HepG2 (cell line): Measurements from ENCODE around the gene GPBAR1. TPM values are rescaled to one million over a fixed set of nuclear protein-coding genes. Genes with fewer than 3 reads are reported as not detected.

ENCODE experiments used
- ARID2 ChIP-seq: sonication (generic); formaldehyde crosslinking; IDR thresholded peaks from 2 replicates; pipeline ENCODE4 v1.8.1; 2022; ENCODE audit warnings: mild to moderate bottlenecking, missing genetic modification reagents, borderline replicate concordance
- ARNT2 ChIP-seq: sonication (generic); formaldehyde crosslinking; IDR thresholded peaks from 2 replicates; pipeline ENCODE4 v1.8.0; 2022; ENCODE audit warnings: mild to moderate bottlenecking, low read depth, missing genetic modification reagents, moderate library complexity
- HIVEP1 ChIP-seq: sonication (generic); formaldehyde crosslinking; IDR thresholded peaks from 2 replicates; pipeline ENCODE4 v1.4.0; 2020; ENCODE audit warnings: mild to moderate bottlenecking, missing genetic modification reagents
- IKZF4 ChIP-seq: sonication (generic); formaldehyde crosslinking; IDR thresholded peaks from 2 replicates; pipeline ENCODE4 v1.5.1; 2020; ENCODE audit warnings: borderline replicate concordance, mild to moderate bottlenecking, low read depth, missing genetic modification reagents; ENCODE audit errors: not compliant biosample characterization
- ISX ChIP-seq: sonication (generic); formaldehyde crosslinking; conservative IDR thresholded peaks from 2 replicates; pipeline ENCODE4 v1.5.0; 2020; ENCODE audit warnings: missing genetic modification reagents
- JUNB ChIP-seq: sonication (generic); formaldehyde crosslinking; IDR thresholded peaks from 2 replicates; pipeline ENCODE4 v1.8.0; 2022; ENCODE audit warnings: missing genetic modification reagents, mild to moderate bottlenecking, borderline replicate concordance
- MTF2 ChIP-seq: sonication (generic); formaldehyde crosslinking; IDR thresholded peaks from 2 replicates; pipeline ENCODE4 v1.5.0; 2020; ENCODE audit warnings: missing genetic modification reagents, borderline replicate concordance
- MXD4 ChIP-seq: IDR thresholded peaks from 2 replicates; pipeline ENCODE4 v1.6.1; 2016; ENCODE audit warnings: mild to moderate bottlenecking, missing biosample characterization, missing genetic modification reagents
- NONO ChIP-seq, 2 experiments: fragments of 450-650 bp in 1 of 2; sonication (generic) in 1 of 2; formaldehyde crosslinking in 1 of 2; IDR thresholded peaks in 1 of 2; conservative IDR thresholded peaks in 1 of 2; 2 replicates each; pipeline versions ENCODE4 v1.6.1 to v1.8.0; 2017 to 2022; ENCODE audit warnings: mild to moderate bottlenecking in 1 of 2, missing genetic modification reagents in 1 of 2, moderate library complexity in 1 of 2
- SATB2 ChIP-seq: sonication (generic); formaldehyde crosslinking; IDR thresholded peaks from 2 replicates; pipeline ENCODE4 v1.5.0; 2020; ENCODE audit warnings: missing genetic modification reagents
- SKI ChIP-seq: fragments of 450-650 bp; IDR thresholded peaks from one replicate; pipeline ENCODE4 v1.6.1; 2018; ENCODE audit warnings: mild to moderate bottlenecking; ENCODE audit not compliant: partially characterized antibody
- SP5 ChIP-seq: IDR thresholded peaks from 2 replicates; pipeline ENCODE4 v1.6.1; 2016; ENCODE audit warnings: low read depth, borderline replicate concordance
- TBX3 ChIP-seq: fragments of 450-650 bp; IDR thresholded peaks from 2 replicates; pipeline ENCODE4 v1.6.1; 2017; ENCODE audit warnings: antibody characterized with exemption, mild to moderate bottlenecking, inconsistent platforms, borderline replicate concordance
- TCF12 ChIP-seq, 2 experiments: fragments of 450-650 bp in 1 of 2; sonication (generic) in 1 of 2; formaldehyde crosslinking in 1 of 2; IDR thresholded peaks; 2 replicates each; pipeline versions ENCODE4 v1.6.1 to v1.8.0; 2017 to 2022; ENCODE audit warnings: antibody characterized with exemption in 1 of 2, mild to moderate bottlenecking in 1 of 2, missing genetic modification reagents in 1 of 2, moderate library complexity in 1 of 2
- ZNF570 ChIP-seq: sonication (generic); formaldehyde crosslinking; IDR thresholded peaks from 2 replicates; pipeline ENCODE4 v1.4.0; 2020; ENCODE audit warnings: mild to moderate bottlenecking, missing genetic modification reagents, borderline replicate concordance
- ZNF841 ChIP-seq: sonication (generic); formaldehyde crosslinking; IDR thresholded peaks from 2 replicates; pipeline ENCODE4 v1.8.1; 2023; ENCODE audit warnings: missing genetic modification reagents, borderline replicate concordance
- ZNF850 ChIP-seq: sonication (generic); formaldehyde crosslinking; conservative IDR thresholded peaks from 2 replicates; pipeline ENCODE4 v1.9.0; 2021; ENCODE audit warnings: mild to moderate bottlenecking, missing genetic modification reagents
- polyA plus RNA-seq, 8 experiments: library from polyadenylated mRNA; depleted of rRNA in 3 of 8; stranded (reverse) in 7 of 8; unstranded in 1 of 8; fragments of >200 nt; fragmentation: Illumina TruSeq in 4 of 8; extraction: Trizol in 4 of 8; gene quantifications; 2 replicates each; pipeline versions ENCODE4 v1.2.1 to v1.2.3, GENCODE V29; 2011 to 2016; ENCODE audit warnings: low read depth in 4 of 8, missing spikeins in 1 of 8, mixed read lengths in 1 of 8; ENCODE audit not compliant: insufficient read depth in 1 of 8
- total RNA-seq, 5 experiments: library from RNA; depleted of rRNA; stranded (reverse); fragments of >200 nt; fragmentation: Illumina TruSeq; extraction: Trizol; gene quantifications; 2 replicates each; pipeline ENCODE4 v1.2.3, GENCODE V29; 2016; ENCODE audit warnings: low read depth in 1 of 5
- TF ChIP-seq, protein P1 (sequence below): sonication (generic); formaldehyde crosslinking; IDR thresholded peaks from 2 replicates; pipeline ENCODE4 v1.9.0; 2021; ENCODE audit warnings: mild to moderate bottlenecking, missing genetic modification reagents
- TF ChIP-seq, protein P2 (sequence below): sonication (generic); formaldehyde crosslinking; IDR thresholded peaks from 2 replicates; pipeline ENCODE4 v1.5.1; 2020; ENCODE audit warnings: missing genetic modification reagents, mild to moderate bottlenecking, borderline replicate concordance
- TF ChIP-seq, protein P3 (sequence below): sonication (generic); formaldehyde crosslinking; IDR thresholded peaks from 2 replicates; pipeline ENCODE4 v1.4.0; 2020; ENCODE audit warnings: mild to moderate bottlenecking, low read depth, missing genetic modification reagents
- TF ChIP-seq, protein P4 (sequence below): IDR thresholded peaks from 2 replicates; pipeline ENCODE4 v1.6.1; 2012; ENCODE audit warnings: inconsistent platforms

Gene GPBAR1
- total and polyA plus RNA-seq, 2 of the 13 experiments (the other 11 are each of a cell fraction or from before 2014, with no cell fraction given), result 0.05 to 0.09 TPM

DNA sequence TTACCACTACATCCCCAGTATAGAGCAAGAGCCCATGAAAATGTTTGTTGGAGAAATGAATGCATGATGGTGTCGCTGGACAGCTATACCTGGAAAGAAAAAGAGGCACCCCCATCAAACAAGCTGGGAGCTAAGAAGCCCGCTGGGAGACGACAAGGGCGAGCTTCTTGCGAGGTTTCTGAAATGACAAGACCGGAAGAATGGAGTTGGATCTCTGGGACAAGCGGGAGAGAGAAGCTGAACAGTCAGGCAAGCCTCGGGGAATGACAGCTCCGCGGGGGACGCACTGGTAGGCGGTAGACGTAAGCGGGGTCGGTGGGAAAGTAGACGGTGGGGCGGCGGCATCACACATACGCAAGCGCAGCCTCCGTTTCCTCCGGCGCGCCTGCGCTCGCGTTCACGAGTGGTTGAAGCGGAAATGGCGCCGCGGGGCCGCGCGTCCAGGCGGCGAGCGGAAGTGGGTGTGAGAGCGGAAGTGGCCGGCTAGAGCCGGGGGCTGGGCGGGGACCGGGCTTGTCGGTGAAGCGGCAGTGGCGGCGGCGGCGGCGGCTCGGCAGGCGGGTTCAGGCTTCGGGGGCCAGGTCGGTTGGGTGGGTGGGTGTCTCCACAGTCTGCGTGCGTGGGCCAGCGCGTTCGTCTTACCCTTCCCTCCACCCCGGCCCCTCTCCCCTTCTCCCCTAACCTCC, 44.0 kb upstream of the GPBAR1 start, which contains the start of gene ARPC2 (continued):
- TF ChIP-seq ZNF570 (CRISPR knock-in tag) (no peak), JUNB (CRISPR knock-in tag) (no peak; the same call in 1 of the 2 replicates), SATB2 (CRISPR knock-in tag) (no peak), HIVEP1 (no peak; the same call in 1 of the 2 replicates), NONO (IDR thresholded peaks at IDR 0.05) (no peak), NONO (CRISPR knock-in tag; conservative IDR thresholded peaks at IDR 0.05) (peak; percentile 44), SKI (peak; percentile 89), TCF12 (IDR thresholded peaks at IDR 0.05) (no peak), TCF12 (CRISPR knock-in tag; IDR thresholded peaks at IDR 0.05) (peak; percentile 50), ISX (CRISPR knock-in tag) (0 out of 2 replicates have a peak, but pooled peaks have one; percentile 64), TBX3 (peak; percentile 55; the same call in 1 of the 2 replicates), IKZF4 (CRISPR knock-in tag) (no peak), ARNT2 (CRISPR knock-in tag) (no peak), ZNF850 (CRISPR knock-in tag) (no peak), MXD4 (CRISPR knock-in tag) (peak; percentile 79), SP5 (peak; percentile 41; the same call in 1 of the 2 replicates), ARID2 (CRISPR knock-in tag) (no peak), MTF2 (CRISPR knock-in tag) (peak; percentile 38; the same call in 1 of the 2 replicates), ZNF841 (no peak)
- TF ChIP-seq, protein P1, sequence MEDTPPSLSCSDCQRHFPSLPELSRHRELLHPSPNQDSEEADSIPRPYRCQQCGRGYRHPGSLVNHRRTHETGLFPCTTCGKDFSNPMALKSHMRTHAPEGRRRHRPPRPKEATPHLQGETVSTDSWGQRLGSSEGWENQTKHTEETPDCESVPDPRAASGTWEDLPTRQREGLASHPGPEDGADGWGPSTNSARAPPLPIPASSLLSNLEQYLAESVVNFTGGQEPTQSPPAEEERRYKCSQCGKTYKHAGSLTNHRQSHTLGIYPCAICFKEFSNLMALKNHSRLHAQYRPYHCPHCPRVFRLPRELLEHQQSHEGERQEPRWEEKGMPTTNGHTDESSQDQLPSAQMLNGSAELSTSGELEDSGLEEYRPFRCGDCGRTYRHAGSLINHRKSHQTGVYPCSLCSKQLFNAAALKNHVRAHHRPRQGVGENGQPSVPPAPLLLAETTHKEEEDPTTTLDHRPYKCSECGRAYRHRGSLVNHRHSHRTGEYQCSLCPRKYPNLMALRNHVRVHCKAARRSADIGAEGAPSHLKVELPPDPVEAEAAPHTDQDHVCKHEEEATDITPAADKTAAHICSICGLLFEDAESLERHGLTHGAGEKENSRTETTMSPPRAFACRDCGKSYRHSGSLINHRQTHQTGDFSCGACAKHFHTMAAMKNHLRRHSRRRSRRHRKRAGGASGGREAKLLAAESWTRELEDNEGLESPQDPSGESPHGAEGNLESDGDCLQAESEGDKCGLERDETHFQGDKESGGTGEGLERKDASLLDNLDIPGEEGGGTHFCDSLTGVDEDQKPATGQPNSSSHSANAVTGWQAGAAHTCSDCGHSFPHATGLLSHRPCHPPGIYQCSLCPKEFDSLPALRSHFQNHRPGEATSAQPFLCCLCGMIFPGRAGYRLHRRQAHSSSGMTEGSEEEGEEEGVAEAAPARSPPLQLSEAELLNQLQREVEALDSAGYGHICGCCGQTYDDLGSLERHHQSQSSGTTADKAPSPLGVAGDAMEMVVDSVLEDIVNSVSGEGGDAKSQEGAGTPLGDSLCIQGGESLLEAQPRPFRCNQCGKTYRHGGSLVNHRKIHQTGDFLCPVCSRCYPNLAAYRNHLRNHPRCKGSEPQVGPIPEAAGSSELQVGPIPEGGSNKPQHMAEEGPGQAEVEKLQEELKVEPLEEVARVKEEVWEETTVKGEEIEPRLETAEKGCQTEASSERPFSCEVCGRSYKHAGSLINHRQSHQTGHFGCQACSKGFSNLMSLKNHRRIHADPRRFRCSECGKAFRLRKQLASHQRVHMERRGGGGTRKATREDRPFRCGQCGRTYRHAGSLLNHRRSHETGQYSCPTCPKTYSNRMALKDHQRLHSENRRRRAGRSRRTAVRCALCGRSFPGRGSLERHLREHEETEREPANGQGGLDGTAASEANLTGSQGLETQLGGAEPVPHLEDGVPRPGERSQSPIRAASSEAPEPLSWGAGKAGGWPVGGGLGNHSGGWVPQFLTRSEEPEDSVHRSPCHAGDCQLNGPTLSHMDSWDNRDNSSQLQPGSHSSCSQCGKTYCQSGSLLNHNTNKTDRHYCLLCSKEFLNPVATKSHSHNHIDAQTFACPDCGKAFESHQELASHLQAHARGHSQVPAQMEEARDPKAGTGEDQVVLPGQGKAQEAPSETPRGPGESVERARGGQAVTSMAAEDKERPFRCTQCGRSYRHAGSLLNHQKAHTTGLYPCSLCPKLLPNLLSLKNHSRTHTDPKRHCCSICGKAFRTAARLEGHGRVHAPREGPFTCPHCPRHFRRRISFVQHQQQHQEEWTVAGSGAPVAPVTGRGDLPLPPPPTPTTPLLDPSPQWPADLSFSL (CRISPR knock-in tag), result no peak
- TF ChIP-seq, protein P2, sequence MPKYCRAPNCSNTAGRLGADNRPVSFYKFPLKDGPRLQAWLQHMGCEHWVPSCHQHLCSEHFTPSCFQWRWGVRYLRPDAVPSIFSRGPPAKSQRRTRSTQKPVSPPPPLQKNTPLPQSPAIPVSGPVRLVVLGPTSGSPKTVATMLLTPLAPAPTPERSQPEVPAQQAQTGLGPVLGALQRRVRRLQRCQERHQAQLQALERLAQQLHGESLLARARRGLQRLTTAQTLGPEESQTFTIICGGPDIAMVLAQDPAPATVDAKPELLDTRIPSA, result peak; percentile 90; the same call in 1 of the 2 replicates
- TF ChIP-seq, protein P3, sequence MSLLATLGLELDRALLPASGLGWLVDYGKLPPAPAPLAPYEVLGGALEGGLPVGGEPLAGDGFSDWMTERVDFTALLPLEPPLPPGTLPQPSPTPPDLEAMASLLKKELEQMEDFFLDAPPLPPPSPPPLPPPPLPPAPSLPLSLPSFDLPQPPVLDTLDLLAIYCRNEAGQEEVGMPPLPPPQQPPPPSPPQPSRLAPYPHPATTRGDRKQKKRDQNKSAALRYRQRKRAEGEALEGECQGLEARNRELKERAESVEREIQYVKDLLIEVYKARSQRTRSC (CRISPR knock-in tag), result 0 out of 2 replicates have a peak, but pooled peaks have one; percentile 45
- TF ChIP-seq, protein P4, sequence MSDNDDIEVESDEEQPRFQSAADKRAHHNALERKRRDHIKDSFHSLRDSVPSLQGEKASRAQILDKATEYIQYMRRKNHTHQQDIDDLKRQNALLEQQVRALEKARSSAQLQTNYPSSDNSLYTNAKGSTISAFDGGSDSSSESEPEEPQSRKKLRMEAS, result peak; percentile 81
